ENCODE measurements around the gene ABTB2. TPM values are rescaled to one million over a fixed set of nuclear protein-coding genes. Genes with fewer than 3 reads are reported as not detected.

ABTB2 gene
- total and polyA plus RNA-seq, 2 experiments from 2014 or later, result 2.6 to 12.1 TPM

DNA sequence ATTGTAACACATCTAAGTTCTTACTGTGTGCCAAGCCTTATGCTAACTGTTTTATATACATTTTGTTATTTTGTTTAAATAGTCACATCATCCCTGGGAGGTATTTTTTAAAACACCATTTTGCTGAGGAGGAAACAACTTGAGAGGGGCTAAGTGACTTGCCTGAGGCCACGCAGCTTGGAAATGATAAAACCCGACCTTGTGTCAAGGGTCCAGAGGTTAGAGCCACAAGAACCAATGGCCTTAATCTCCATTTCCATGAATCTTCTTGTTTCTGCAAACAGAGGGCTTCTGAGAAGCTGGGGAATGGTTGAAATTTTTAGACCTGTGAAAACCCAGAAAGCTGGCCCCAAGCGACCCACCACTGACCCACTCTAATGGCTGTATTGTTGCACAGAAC, 16.7 kb downstream of the ABTB2 start (continued):
- TF ChIP-seq, protein P1, sequence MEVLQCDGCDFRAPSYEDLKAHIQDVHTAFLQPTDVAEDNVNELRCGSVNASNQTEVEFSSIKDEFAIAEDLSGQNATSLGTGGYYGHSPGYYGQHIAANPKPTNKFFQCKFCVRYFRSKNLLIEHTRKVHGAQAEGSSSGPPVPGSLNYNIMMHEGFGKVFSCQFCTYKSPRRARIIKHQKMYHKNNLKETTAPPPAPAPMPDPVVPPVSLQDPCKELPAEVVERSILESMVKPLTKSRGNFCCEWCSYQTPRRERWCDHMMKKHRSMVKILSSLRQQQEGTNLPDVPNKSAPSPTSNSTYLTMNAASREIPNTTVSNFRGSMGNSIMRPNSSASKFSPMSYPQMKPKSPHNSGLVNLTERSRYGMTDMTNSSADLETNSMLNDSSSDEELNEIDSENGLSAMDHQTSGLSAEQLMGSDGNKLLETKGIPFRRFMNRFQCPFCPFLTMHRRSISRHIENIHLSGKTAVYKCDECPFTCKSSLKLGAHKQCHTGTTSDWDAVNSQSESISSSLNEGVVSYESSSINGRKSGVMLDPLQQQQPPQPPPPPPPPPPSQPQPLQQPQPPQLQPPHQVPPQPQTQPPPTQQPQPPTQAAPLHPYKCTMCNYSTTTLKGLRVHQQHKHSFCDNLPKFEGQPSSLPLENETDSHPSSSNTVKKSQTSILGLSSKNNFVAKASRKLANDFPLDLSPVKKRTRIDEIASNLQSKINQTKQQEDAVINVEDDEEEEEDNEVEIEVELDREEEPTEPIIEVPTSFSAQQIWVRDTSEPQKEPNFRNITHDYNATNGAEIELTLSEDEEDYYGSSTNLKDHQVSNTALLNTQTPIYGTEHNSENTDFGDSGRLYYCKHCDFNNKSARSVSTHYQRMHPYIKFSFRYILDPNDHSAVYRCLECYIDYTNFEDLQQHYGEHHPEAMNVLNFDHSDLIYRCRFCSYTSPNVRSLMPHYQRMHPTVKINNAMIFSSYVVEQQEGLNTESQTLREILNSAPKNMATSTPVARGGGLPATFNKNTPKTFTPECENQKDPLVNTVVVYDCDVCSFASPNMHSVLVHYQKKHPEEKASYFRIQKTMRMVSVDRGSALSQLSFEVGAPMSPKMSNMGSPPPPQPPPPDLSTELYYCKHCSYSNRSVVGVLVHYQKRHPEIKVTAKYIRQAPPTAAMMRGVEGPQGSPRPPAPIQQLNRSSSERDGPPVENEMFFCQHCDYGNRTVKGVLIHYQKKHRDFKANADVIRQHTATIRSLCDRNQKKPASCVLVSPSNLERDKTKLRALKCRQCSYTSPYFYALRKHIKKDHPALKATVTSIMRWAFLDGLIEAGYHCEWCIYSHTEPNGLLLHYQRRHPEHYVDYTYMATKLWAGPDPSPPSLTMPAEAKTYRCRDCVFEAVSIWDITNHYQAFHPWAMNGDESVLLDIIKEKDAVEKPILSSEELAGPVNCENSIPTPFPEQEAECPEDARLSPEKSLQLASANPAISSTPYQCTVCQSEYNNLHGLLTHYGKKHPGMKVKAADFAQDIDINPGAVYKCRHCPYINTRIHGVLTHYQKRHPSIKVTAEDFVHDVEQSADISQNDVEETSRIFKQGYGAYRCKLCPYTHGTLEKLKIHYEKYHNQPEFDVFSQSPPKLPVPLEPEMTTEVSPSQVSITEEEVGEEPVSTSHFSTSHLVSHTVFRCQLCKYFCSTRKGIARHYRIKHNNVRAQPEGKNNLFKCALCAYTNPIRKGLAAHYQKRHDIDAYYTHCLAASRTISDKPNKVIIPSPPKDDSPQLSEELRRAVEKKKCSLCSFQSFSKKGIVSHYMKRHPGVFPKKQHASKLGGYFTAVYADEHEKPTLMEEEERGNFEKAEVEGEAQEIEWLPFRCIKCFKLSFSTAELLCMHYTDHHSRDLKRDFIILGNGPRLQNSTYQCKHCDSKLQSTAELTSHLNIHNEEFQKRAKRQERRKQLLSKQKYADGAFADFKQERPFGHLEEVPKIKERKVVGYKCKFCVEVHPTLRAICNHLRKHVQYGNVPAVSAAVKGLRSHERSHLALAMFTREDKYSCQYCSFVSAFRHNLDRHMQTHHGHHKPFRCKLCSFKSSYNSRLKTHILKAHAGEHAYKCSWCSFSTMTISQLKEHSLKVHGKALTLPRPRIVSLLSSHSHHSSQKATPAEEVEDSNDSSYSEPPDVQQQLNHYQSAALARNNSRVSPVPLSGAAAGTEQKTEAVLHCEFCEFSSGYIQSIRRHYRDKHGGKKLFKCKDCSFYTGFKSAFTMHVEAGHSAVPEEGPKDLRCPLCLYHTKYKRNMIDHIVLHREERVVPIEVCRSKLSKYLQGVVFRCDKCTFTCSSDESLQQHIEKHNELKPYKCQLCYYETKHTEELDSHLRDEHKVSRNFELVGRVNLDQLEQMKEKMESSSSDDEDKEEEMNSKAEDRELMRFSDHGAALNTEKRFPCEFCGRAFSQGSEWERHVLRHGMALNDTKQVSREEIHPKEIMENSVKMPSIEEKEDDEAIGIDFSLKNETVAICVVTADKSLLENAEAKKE (CRISPR knock-in tag; IDR thresholded peaks at IDR 0.05), result no peak
- TF ChIP-seq, protein P2, sequence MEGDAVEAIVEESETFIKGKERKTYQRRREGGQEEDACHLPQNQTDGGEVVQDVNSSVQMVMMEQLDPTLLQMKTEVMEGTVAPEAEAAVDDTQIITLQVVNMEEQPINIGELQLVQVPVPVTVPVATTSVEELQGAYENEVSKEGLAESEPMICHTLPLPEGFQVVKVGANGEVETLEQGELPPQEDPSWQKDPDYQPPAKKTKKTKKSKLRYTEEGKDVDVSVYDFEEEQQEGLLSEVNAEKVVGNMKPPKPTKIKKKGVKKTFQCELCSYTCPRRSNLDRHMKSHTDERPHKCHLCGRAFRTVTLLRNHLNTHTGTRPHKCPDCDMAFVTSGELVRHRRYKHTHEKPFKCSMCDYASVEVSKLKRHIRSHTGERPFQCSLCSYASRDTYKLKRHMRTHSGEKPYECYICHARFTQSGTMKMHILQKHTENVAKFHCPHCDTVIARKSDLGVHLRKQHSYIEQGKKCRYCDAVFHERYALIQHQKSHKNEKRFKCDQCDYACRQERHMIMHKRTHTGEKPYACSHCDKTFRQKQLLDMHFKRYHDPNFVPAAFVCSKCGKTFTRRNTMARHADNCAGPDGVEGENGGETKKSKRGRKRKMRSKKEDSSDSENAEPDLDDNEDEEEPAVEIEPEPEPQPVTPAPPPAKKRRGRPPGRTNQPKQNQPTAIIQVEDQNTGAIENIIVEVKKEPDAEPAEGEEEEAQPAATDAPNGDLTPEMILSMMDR (conservative IDR thresholded peaks at IDR 0.05; ENCODE audit: low read depth in 2 of 2), result no peak
- TF ChIP-seq STAT1 (IDR thresholded peaks at IDR 0.05; ENCODE audit: unreplicated experiment) (no peak), ZNF331 (CRISPR knock-in tag; IDR thresholded peaks at IDR 0.05; ENCODE audit: low read depth) (no peak), JUNB (IDR thresholded peaks at IDR 0.05; ENCODE audit: unreplicated experiment) (no peak), CREB1 (CRISPR knock-in tag; IDR thresholded peaks at IDR 0.05; ENCODE audit: low read depth) (no peak), EZH2 (IDR thresholded peaks at IDR 0.05; ENCODE audit: low read depth, unreplicated experiment) (no peak)

DNA sequence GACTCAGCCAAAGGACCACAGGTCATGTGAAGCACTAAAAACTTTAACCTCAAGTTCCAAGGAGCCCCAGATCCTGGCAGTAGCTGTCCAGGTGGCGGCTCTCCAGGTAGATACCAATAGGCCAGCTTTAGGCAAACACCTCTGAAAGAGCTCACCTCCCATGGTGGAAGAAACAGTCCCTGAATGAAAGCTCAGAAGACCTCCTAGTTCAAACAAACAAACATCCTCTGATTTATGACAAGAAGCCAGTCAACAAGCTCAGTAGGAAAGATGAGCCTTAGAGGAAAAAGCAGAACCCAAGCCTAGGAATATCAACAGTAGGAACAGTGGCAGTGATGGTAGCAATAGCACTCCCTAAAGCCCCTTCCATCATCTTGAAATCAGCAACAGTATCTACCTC, 17.2 kb downstream of the ABTB2 start:
- Histone ChIP-seq H3K27ac (ENCODE audit: low read depth) (no peak overlapping the region), H3F3A (replicated peaks; ENCODE audit: low read depth) (no peaks in the 10 kb centered on the region), H4K20me1 (replicated peaks; ENCODE audit: insufficient read depth) (no peaks in the 10 kb centered on the region; the same call in 1 of the 2 replicates), H3K36me3 (ENCODE audit: insufficient read depth) (no peaks in the 10 kb centered on the region; the same call in 1 of the 2 replicates), H2AFZ (no peak overlapping the region), H3K79me2 (replicated peaks; ENCODE audit: insufficient read depth) (peaks cover 36% of the 10 kb centered on the region), H3K27me3 (ENCODE audit: insufficient read depth) (no peaks in the 10 kb centered on the region), H3K4me1 (ENCODE audit: insufficient read depth) (peaks cover 10% of the 10 kb centered on the region), H3K9me2 (ENCODE audit: insufficient read depth) (no peaks in the 10 kb centered on the region), H3K4me3 (no peak overlapping the region), H3K4me2 (no peak overlapping the region)
- ATAC-seq, result no peak
- no peaks in the 10 kb centered on the region for H3K9me3 Mint-ChIP-seq
- DNase-seq (ENCODE audit: low spot score), result no peak
- no peak overlapping the region for H3K27ac Mint-ChIP-seq
- H3K27me3 Mint-ChIP-seq (ENCODE audit: insufficient read depth, low read depth, poor library complexity), result peaks cover 4% of the 10 kb centered on the region
- H3K4me1 Mint-ChIP-seq, result peaks cover 22% of the 10 kb centered on the region
- H3K4me3 Mint-ChIP-seq, result no peak overlapping the region
- H3K36me3 Mint-ChIP-seq (ENCODE audit: low read depth), result no peaks in the 10 kb centered on the region
- TF ChIP-seq EZH2 (IDR thresholded peaks at IDR 0.05; ENCODE audit: low read depth, unreplicated experiment), result no peak
- no peak for TF ChIP-seq EZH2phosphoT487 (IDR thresholded peaks at IDR 0.05; ENCODE audit: unreplicated experiment)
- TF ChIP-seq POLR2AphosphoS5 (IDR thresholded peaks at IDR 0.05; ENCODE audit: low read depth), result no peak
- TF ChIP-seq, protein P3, sequence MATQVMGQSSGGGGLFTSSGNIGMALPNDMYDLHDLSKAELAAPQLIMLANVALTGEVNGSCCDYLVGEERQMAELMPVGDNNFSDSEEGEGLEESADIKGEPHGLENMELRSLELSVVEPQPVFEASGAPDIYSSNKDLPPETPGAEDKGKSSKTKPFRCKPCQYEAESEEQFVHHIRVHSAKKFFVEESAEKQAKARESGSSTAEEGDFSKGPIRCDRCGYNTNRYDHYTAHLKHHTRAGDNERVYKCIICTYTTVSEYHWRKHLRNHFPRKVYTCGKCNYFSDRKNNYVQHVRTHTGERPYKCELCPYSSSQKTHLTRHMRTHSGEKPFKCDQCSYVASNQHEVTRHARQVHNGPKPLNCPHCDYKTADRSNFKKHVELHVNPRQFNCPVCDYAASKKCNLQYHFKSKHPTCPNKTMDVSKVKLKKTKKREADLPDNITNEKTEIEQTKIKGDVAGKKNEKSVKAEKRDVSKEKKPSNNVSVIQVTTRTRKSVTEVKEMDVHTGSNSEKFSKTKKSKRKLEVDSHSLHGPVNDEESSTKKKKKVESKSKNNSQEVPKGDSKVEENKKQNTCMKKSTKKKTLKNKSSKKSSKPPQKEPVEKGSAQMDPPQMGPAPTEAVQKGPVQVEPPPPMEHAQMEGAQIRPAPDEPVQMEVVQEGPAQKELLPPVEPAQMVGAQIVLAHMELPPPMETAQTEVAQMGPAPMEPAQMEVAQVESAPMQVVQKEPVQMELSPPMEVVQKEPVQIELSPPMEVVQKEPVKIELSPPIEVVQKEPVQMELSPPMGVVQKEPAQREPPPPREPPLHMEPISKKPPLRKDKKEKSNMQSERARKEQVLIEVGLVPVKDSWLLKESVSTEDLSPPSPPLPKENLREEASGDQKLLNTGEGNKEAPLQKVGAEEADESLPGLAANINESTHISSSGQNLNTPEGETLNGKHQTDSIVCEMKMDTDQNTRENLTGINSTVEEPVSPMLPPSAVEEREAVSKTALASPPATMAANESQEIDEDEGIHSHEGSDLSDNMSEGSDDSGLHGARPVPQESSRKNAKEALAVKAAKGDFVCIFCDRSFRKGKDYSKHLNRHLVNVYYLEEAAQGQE (IDR thresholded peaks at IDR 0.05; ENCODE audit: unreplicated experiment), result no peak
- no peak for TF ChIP-seq ZNF331 (CRISPR knock-in tag; IDR thresholded peaks at IDR 0.05; ENCODE audit: low read depth)
- TF ChIP-seq, protein P2 (conservative IDR thresholded peaks at IDR 0.05; ENCODE audit: low read depth in 2 of 2), result no peak
- TF ChIP-seq CREB1 (CRISPR knock-in tag; IDR thresholded peaks at IDR 0.05; ENCODE audit: low read depth), result no peak
- no peak for TF ChIP-seq NANOG (IDR thresholded peaks at IDR 0.05; ENCODE audit: borderline replicate concordance)
- no peak for TF ChIP-seq STAT1 (IDR thresholded peaks at IDR 0.05; ENCODE audit: unreplicated experiment)
- TF ChIP-seq JUNB (IDR thresholded peaks at IDR 0.05; ENCODE audit: unreplicated experiment), result no peak

Data from GM23338 (cell line).